ENCODE results near the gene NUBP2. TPM values are rescaled to one million over a fixed set of nuclear protein-coding genes. Genes with fewer than 3 reads are reported as not detected.

Gene NUBP2
- total RNA-seq, 1 donor, result 56.1 TPM

DNA sequence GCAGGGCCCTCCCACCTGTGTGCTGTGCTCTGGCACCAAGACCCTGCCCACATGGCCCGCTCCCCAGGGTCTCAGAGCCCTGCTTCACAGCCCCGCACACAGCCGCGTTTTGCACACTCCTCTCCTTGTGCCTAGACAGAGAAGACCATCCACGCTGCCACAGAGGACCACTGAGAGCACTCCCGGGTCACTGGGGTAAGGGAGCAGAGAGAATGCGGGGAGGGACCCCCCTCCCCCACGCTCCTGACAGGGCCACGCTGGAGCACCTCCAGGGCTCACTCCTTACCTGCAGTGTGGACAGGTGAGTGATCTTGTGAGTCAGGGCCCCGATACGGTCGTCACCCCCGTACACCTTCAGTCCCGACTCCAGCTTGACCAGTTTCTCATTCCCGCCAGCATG is 36.9 kb downstream of the NUBP2 start:
- Histone ChIP-seq H3K4me3 (ENCODE audit: insufficient read depth, low read length) (no peak overlapping the region), H3K79me2 (ENCODE audit: insufficient read depth, low read length) (peaks cover 20% of the 10 kb centered on the region), H3K36me3 (ENCODE audit: insufficient read depth, low read length) (peaks cover 27% of the 10 kb centered on the region)

GRCh38 chr16:1820096-1820945 is 37.6 kb downstream of the NUBP2 start:
- Histone ChIP-seq H3K4me3 (ENCODE audit: insufficient read depth, low read length) (no peak overlapping the region), H3K27me3 (ENCODE audit: insufficient read depth, low read length) (no peaks in the 10 kb centered on the region), H2AFZ (ENCODE audit: low read length) (no peak overlapping the region), H3K79me2 (ENCODE audit: insufficient read depth, low read length) (peaks cover 25% of the 10 kb centered on the region), H3K36me3 (ENCODE audit: insufficient read depth, low read length) (peaks cover 22% of the 10 kb centered on the region), H3K9me3 (ENCODE audit: low read depth, low read length) (no peaks in the 10 kb centered on the region), H3K4me2 (ENCODE audit: insufficient read depth, low read length) (no peak overlapping the region), H3K27ac (ENCODE audit: low read depth, low read length) (no peak overlapping the region), H4K20me1 (ENCODE audit: insufficient read depth, low read length) (peaks cover 11% of the 10 kb centered on the region), H3K4me1 (ENCODE audit: insufficient read depth, low read length) (no peaks in the 10 kb centered on the region)
- TF ChIP-seq, protein P1, sequence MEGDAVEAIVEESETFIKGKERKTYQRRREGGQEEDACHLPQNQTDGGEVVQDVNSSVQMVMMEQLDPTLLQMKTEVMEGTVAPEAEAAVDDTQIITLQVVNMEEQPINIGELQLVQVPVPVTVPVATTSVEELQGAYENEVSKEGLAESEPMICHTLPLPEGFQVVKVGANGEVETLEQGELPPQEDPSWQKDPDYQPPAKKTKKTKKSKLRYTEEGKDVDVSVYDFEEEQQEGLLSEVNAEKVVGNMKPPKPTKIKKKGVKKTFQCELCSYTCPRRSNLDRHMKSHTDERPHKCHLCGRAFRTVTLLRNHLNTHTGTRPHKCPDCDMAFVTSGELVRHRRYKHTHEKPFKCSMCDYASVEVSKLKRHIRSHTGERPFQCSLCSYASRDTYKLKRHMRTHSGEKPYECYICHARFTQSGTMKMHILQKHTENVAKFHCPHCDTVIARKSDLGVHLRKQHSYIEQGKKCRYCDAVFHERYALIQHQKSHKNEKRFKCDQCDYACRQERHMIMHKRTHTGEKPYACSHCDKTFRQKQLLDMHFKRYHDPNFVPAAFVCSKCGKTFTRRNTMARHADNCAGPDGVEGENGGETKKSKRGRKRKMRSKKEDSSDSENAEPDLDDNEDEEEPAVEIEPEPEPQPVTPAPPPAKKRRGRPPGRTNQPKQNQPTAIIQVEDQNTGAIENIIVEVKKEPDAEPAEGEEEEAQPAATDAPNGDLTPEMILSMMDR (IDR thresholded peaks at IDR 0.05; ENCODE audit: extremely low read depth, low read depth, low read length), result no peak
- DNase-seq (ENCODE audit: insufficient read length, low spot score, missing footprints), result no peak

More for the DNA sequence above, 36.9 kb downstream of the NUBP2 start:
- H3K4me2 ChIP-seq (ENCODE audit: insufficient read depth, low read length), result no peak overlapping the region
- no peaks in the 10 kb centered on the region for H3K4me1 ChIP-seq (ENCODE audit: insufficient read depth, low read length)
- peaks cover 11% of the 10 kb centered on the region for H4K20me1 ChIP-seq (ENCODE audit: insufficient read depth, low read length)
- H3K27me3 ChIP-seq (ENCODE audit: insufficient read depth, low read length), result no peaks in the 10 kb centered on the region
- no peaks in the 10 kb centered on the region for H3K9me3 ChIP-seq (ENCODE audit: low read depth, low read length)
- DNase-seq (ENCODE audit: insufficient read length, low spot score, missing footprints), result no peak
- H2AFZ ChIP-seq (ENCODE audit: low read length), result no peak overlapping the region
- no peak overlapping the region for H3K27ac ChIP-seq (ENCODE audit: low read depth, low read length)
- TF ChIP-seq, protein P1 (IDR thresholded peaks at IDR 0.05; ENCODE audit: extremely low read depth, low read depth, low read length), result no peak

DNA sequence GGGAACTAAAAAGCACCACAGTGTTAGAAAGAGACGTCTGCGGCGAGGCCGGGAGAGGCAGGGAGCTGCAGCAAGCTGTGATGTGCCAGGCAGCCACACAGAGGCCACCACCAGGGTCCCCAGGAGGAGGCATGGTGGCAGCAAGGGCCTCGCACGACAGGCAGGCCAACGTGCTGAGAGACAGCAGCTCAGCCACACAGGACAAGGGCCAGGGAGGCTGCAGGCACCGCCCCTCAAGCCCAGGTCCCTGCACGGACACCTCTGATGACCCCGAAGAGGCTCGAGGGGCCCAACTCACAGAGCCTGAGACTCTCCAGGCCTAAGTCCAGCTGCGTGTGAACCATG is 38.2 kb downstream of the NUBP2 start:
- H3K4me1 ChIP-seq (ENCODE audit: insufficient read depth, low read length), result peaks cover 6% of the 10 kb centered on the region
- H3K36me3 ChIP-seq (ENCODE audit: insufficient read depth, low read length), result peaks cover 21% of the 10 kb centered on the region
- H3K27me3 ChIP-seq (ENCODE audit: insufficient read depth, low read length), result no peaks in the 10 kb centered on the region
- no peak overlapping the region for H3K27ac ChIP-seq (ENCODE audit: low read depth, low read length)
- H3K4me2 ChIP-seq (ENCODE audit: insufficient read depth, low read length), result no peak overlapping the region
- no peak for DNase-seq (ENCODE audit: insufficient read length, low spot score, missing footprints)
- peaks cover 31% of the 10 kb centered on the region for H3K79me2 ChIP-seq (ENCODE audit: insufficient read depth, low read length)
- no peaks in the 10 kb centered on the region for H3K9me3 ChIP-seq (ENCODE audit: low read depth, low read length)
- no peak overlapping the region for H2AFZ ChIP-seq (ENCODE audit: low read length)
- peaks cover 11% of the 10 kb centered on the region for H4K20me1 ChIP-seq (ENCODE audit: insufficient read depth, low read length)
- TF ChIP-seq, protein P1 (IDR thresholded peaks at IDR 0.05; ENCODE audit: extremely low read depth, low read depth, low read length), result no peak
- no peak overlapping the region for H3K4me3 ChIP-seq (ENCODE audit: insufficient read depth, low read length)

DNA sequence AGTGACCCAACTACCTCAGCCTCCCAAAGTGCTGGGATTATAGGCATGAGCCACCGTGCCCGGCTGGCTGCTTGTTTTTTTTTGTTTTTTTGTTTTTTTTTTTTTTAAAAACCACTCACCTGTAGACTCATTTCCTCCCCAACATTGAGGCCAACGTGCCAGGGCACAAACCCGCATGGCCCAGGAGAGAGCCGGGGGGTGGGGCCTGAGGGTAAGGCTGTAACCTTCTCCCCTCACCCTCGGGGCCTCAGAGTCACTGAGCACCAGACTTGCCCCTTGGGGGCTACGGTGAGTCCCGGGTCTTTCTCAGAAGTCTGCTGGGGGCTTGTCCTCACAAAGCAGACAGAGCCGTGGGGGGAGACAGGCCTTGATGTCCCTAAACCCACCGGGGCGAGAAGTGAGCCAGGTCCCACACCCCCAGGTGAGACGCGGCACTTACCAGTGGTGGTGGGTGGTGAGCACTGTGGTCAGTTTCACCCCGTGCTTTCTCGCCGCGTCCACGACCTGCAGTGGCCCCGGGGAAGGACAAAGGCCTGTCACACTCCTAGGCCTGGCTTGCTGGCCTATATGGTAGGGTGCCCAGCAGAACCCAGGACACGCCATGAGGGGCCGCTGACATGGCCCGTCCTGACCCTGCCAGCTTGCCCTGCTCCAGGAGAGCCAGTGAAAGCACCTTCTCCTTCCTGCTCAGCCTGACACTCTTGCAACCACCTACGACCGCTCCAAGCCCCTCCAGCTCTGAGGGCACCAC is 39.3 kb downstream of the NUBP2 start:
- no peak overlapping the region for H2AFZ ChIP-seq (ENCODE audit: low read length)
- TF ChIP-seq, protein P1 (IDR thresholded peaks at IDR 0.05; ENCODE audit: extremely low read depth, low read depth, low read length), result no peak
- H3K27ac ChIP-seq (ENCODE audit: low read depth, low read length), result no peak overlapping the region
- H3K36me3 ChIP-seq (ENCODE audit: insufficient read depth, low read length), result peaks cover 14% of the 10 kb centered on the region
- H4K20me1 ChIP-seq (ENCODE audit: insufficient read depth, low read length), result peaks cover 11% of the 10 kb centered on the region
- H3K27me3 ChIP-seq (ENCODE audit: insufficient read depth, low read length), result no peaks in the 10 kb centered on the region
- H3K4me2 ChIP-seq (ENCODE audit: insufficient read depth, low read length), result no peak overlapping the region
- H3K4me1 ChIP-seq (ENCODE audit: insufficient read depth, low read length), result peaks cover 6% of the 10 kb centered on the region
- DNase-seq (ENCODE audit: insufficient read length, low spot score, missing footprints), result no peak
- no peak overlapping the region for H3K4me3 ChIP-seq (ENCODE audit: insufficient read depth, low read length)
- peaks cover 32% of the 10 kb centered on the region for H3K79me2 ChIP-seq (ENCODE audit: insufficient read depth, low read length)
- H3K9me3 ChIP-seq (ENCODE audit: low read depth, low read length), result no peaks in the 10 kb centered on the region

All from osteoblast (primary cell).